Keratinocyte (primary cell): ENCODE measurements around the gene CNGA2. TPM values are rescaled to one million over a fixed set of nuclear protein-coding genes. Genes with fewer than 3 reads are reported as not detected.

ENCODE experiments used
- DNase-seq: peaks from one replicate; pipeline ENCODE4 v3.0.0-alpha.2; 2011; ENCODE audit warnings: low read depth, missing footprints, low spot score
- FAIRE-seq: peaks from 2 replicates; lab custom pipeline; 2011; peaks lifted over from hg19 to GRCh38; lab: Jason Lieb, UNC
- H2AFZ ChIP-seq: 2 replicates; pipeline ENCODE4 v1.6.0; 2012; ENCODE audit warnings: low read length, control low read depth, inconsistent platforms; ENCODE audit not compliant: control insufficient read depth
- H3K27ac ChIP-seq: 2 replicates; pipeline ENCODE4 v1.5.1; 2011; ENCODE audit warnings: low read length; ENCODE audit not compliant: control insufficient read depth, insufficient read depth
- H3K27me3 ChIP-seq: 3 replicates; pipeline ENCODE4 v1.6.0; 2011; ENCODE audit warnings: low read length; ENCODE audit not compliant: control insufficient read depth, insufficient read depth; ENCODE audit errors: extremely low read depth
- H3K36me3 ChIP-seq, 2 experiments: 2 replicates in 1 of 2; 3 replicates in 1 of 2; pipeline ENCODE4 v1.5.1; 2011; ENCODE audit warnings: low read length in 2 of 2, mild to moderate bottlenecking in 1 of 2; ENCODE audit not compliant: control insufficient read depth in 2 of 2, insufficient read depth in 2 of 2; ENCODE audit errors: extremely low read depth in 1 of 2
- H3K4me1 ChIP-seq: 3 replicates; pipeline ENCODE4 v1.5.1; 2011; ENCODE audit warnings: low read length; ENCODE audit not compliant: control insufficient read depth, insufficient read depth; ENCODE audit errors: extremely low read depth
- H3K4me2 ChIP-seq: 3 replicates; pipeline ENCODE4 v1.6.0; 2011; ENCODE audit warnings: low read depth, low read length; ENCODE audit not compliant: control insufficient read depth, insufficient read depth; ENCODE audit errors: extremely low read depth
- H3K4me3 ChIP-seq, 3 experiments: fragments of 200-600 bp in 1 of 3; sonication (generic) in 1 of 3; 2 replicates in 2 of 3; 3 replicates in 1 of 3; pipeline ENCODE4 v1.5.1; 2011 to 2016; ENCODE audit warnings: low read length in 3 of 3, mild to moderate bottlenecking in 3 of 3, control low read depth in 2 of 3, inconsistent platforms in 1 of 3, low read depth in 1 of 3, mixed read lengths in 1 of 3, mixed run types in 1 of 3, moderate library complexity in 1 of 3; ENCODE audit not compliant: control insufficient read depth in 2 of 3, insufficient read depth in 2 of 3; ENCODE audit errors: extremely low read depth in 1 of 3
- H3K79me2 ChIP-seq: 2 replicates; pipeline ENCODE4 v1.6.0; 2012; ENCODE audit warnings: low read length; ENCODE audit not compliant: control insufficient read depth, insufficient read depth
- H3K9ac ChIP-seq: 3 replicates; pipeline ENCODE4 v1.6.0; 2011; ENCODE audit warnings: low read length; ENCODE audit not compliant: control insufficient read depth, insufficient read depth; ENCODE audit errors: extremely low read depth
- H3K9me1 ChIP-seq: 3 replicates; pipeline ENCODE4 v1.6.0; 2011; ENCODE audit warnings: low read length; ENCODE audit not compliant: control insufficient read depth, insufficient read depth; ENCODE audit errors: extremely low read depth
- H3K9me3 ChIP-seq: 2 replicates; pipeline ENCODE4 v1.5.1; 2012; ENCODE audit warnings: low read depth, low read length; ENCODE audit not compliant: control insufficient read depth
- H4K20me1 ChIP-seq: 3 replicates; pipeline ENCODE4 v1.6.0; 2011; ENCODE audit warnings: low read length; ENCODE audit not compliant: control insufficient read depth, insufficient read depth; ENCODE audit errors: extremely low read depth
- EZH2 ChIP-seq: IDR thresholded peaks from one replicate; pipeline ENCODE4 v1.6.1; 2012; ENCODE audit warnings: inconsistent platforms, mild to moderate bottlenecking, low read length, moderate library complexity
- dilution Hi-C: fragments of 300-500 bp; cut with MboI; formaldehyde crosslinking; loops from one replicate; pipeline ENCODE4 v1.7.0; 2020; ENCODE audit warnings: low sequenced_read_pairs; ENCODE audit not compliant: extremely low pct_ligation_motif_present
- polyA plus RNA-seq, 5 experiments: library from polyadenylated mRNA; depleted of rRNA in 3 of 5; stranded (reverse) in 3 of 5; stranded (forward) in 1 of 5; unstranded in 1 of 5; fragments of >200 nt; gene quantifications; 1 replicate in 1 of 5; 2 replicates in 3 of 5; 3 replicates in 1 of 5; pipeline versions ENCODE4 v1.2.1 to v1.2.3, GENCODE V29; 2011 to 2012; ENCODE audit warnings: missing spikeins in 2 of 5, low read depth in 1 of 5, low replicate concordance in 1 of 5
- TF ChIP-seq, protein P1 (sequence below), 3 experiments: IDR thresholded peaks in 1 of 3; conservative IDR thresholded peaks in 1 of 3; optimal IDR thresholded peaks in 1 of 3; 2 replicates in 2 of 3; 3 replicates in 1 of 3; pipeline versions ENCODE3 to v1.5.1; 2011; ENCODE audit warnings: low read length in 3 of 3, mild to moderate bottlenecking in 3 of 3, moderate library complexity in 2 of 3, control low read depth in 1 of 3, inconsistent platforms in 1 of 3; ENCODE audit not compliant: insufficient read depth in 2 of 3; ENCODE audit errors: extremely low read depth in 1 of 3

CNGA2 gene
- polyA plus RNA-seq, 1 donor (not counting 4 experiments of a cell fraction or from before 2014, with no cell fraction given), result not detected

DNA sequence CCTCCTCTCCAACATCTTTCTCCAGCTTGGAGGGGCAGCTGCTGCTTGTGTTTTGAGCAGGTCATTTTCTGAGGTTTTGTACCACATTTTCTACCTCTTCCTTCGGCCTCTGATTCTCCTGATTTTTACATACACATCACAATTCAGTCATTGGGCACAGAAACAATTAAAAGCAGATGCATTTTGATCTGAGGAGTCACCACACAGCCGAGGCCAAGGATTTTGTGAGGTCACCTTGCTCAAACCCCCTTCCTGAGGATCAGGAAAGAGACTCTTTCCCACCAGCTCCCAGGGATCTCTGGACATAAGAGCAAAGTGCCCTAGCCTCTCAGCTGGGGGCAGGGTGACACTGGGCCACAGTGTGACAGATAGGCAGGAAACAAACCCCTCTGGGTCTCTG, 24.1 kb upstream of the CNGA2 start:
- no peak overlapping the region for H2AFZ ChIP-seq
- H3K9me1 ChIP-seq, result no peaks in the 10 kb centered on the region
- no peak overlapping the region for H3K9ac ChIP-seq
- FAIRE-seq (no peak), DNase-seq (no peak)
- H3K4me2 ChIP-seq, result no peak overlapping the region
- TF ChIP-seq, protein P1, sequence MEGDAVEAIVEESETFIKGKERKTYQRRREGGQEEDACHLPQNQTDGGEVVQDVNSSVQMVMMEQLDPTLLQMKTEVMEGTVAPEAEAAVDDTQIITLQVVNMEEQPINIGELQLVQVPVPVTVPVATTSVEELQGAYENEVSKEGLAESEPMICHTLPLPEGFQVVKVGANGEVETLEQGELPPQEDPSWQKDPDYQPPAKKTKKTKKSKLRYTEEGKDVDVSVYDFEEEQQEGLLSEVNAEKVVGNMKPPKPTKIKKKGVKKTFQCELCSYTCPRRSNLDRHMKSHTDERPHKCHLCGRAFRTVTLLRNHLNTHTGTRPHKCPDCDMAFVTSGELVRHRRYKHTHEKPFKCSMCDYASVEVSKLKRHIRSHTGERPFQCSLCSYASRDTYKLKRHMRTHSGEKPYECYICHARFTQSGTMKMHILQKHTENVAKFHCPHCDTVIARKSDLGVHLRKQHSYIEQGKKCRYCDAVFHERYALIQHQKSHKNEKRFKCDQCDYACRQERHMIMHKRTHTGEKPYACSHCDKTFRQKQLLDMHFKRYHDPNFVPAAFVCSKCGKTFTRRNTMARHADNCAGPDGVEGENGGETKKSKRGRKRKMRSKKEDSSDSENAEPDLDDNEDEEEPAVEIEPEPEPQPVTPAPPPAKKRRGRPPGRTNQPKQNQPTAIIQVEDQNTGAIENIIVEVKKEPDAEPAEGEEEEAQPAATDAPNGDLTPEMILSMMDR (optimal IDR thresholded peaks at IDR 0.05 in 1 of 3, IDR thresholded peaks at IDR 0.05 in 1 of 3, conservative IDR thresholded peaks at IDR 0.05 in 1 of 3; ENCODE audit: extremely low read depth in 1 of 3, insufficient read depth in 2 of 3, low read length in 3 of 3), result no peak
- TF ChIP-seq EZH2, result no peak
- H3K27me3 ChIP-seq, result no peaks in the 10 kb centered on the region
- H3K4me1 ChIP-seq, result no peaks in the 10 kb centered on the region
- H4K20me1 ChIP-seq, result no peaks in the 10 kb centered on the region
- H3K27ac ChIP-seq, result no peak overlapping the region
- no peaks in the 10 kb centered on the region for H3K36me3 ChIP-seq
- dilution Hi-C loops, result no loop called here
- no peak overlapping the region for H3K4me3 ChIP-seq
- no peaks in the 10 kb centered on the region for H3K79me2 ChIP-seq
- no peaks in the 10 kb centered on the region for H3K9me3 ChIP-seq

DNA sequence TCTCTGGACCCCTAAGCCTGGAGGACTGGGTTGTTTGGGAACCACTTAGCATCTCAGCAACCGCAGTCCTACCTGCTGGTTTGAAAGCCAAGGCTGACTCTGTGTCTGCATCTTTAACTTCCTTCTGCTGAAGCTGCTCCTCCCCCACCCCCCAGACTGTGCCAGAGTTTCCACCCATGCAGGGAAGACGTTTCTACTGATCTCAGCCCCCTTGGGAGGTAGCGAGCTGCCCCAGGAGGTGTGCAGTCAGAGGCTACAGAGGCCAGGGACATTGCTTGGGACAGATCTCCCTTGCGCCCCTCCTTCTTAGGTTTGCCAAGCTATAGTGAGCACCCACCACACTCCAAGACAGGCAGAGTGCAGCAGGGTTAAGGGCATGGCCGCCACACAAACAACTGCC, 23.4 kb upstream of the CNGA2 start:
- no peak for FAIRE-seq
- Histone ChIP-seq H3K4me3 (no peak overlapping the region), H4K20me1 (no peaks in the 10 kb centered on the region), H3K4me1 (no peaks in the 10 kb centered on the region), H3K9me1 (no peaks in the 10 kb centered on the region), H3K9me3 (no peaks in the 10 kb centered on the region), H3K27me3 (no peaks in the 10 kb centered on the region), H3K79me2 (no peaks in the 10 kb centered on the region), H3K27ac (no peak overlapping the region), H3K4me2 (no peak overlapping the region), H3K9ac (no peak overlapping the region), H2AFZ (no peak overlapping the region), H3K36me3 (no peaks in the 10 kb centered on the region)
- TF ChIP-seq, protein P1 (optimal IDR thresholded peaks at IDR 0.05 in 1 of 3, IDR thresholded peaks at IDR 0.05 in 1 of 3, conservative IDR thresholded peaks at IDR 0.05 in 1 of 3; ENCODE audit: extremely low read depth in 1 of 3, insufficient read depth in 2 of 3, low read length in 3 of 3), result no peak
- TF ChIP-seq EZH2, result no peak
- no peak for DNase-seq
- dilution Hi-C loops, result no loop called here
